ENCODE measurements around the gene ST3GAL4.

DNA sequence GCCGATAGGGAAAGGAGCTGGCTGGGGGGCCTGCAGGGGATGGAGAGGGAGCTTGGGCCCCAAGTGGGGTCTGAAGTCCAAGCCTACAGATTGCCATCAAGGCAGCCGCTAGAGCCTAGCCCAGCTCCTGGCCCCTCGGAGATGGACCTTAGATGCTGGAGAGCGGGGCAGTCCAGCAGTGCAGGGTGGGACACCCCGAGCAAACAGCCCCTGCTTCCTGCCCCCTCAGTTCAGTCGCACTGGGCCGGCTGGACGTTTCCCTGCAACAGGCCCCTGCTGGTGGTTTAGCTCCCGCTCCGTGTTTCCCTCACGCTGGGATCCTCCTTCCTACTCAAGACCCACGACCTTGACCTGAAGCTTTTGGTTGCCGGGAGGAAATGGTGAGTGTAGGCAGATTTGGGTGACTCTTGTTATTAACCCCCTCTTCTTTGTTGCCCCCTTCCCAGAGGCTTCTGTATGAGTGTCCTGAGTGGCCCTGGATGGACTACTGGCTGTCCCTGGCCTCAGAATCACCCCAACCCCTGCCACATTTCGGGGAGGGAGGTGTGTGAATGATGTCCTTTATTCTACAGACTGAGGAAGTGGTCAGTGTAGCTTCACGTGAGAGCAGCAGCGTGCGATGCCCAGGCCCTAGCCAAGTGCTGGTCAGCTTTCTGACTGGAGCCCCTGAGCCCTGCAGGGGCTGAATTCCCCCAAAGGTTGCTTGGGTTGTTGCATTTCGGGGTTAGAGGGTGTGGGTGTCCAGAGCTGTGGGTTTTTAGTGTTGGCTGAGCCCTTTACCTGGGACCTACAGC, 2.7 kb downstream of the ST3GAL4 start:
- TF ChIP-seq, protein P1, sequence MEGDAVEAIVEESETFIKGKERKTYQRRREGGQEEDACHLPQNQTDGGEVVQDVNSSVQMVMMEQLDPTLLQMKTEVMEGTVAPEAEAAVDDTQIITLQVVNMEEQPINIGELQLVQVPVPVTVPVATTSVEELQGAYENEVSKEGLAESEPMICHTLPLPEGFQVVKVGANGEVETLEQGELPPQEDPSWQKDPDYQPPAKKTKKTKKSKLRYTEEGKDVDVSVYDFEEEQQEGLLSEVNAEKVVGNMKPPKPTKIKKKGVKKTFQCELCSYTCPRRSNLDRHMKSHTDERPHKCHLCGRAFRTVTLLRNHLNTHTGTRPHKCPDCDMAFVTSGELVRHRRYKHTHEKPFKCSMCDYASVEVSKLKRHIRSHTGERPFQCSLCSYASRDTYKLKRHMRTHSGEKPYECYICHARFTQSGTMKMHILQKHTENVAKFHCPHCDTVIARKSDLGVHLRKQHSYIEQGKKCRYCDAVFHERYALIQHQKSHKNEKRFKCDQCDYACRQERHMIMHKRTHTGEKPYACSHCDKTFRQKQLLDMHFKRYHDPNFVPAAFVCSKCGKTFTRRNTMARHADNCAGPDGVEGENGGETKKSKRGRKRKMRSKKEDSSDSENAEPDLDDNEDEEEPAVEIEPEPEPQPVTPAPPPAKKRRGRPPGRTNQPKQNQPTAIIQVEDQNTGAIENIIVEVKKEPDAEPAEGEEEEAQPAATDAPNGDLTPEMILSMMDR (IDR thresholded peaks at IDR 0.05), result no peak
- no peak for TF ChIP-seq EZH2 (IDR thresholded peaks at IDR 0.05; ENCODE audit: borderline replicate concordance, insufficient read depth, low read depth, low read length, poor library complexity, severe bottlenecking)
